OCI-LY7 (cell line): Measurements from ENCODE around the gene SWSAP1. TPM values are rescaled to one million over a fixed set of nuclear protein-coding genes. Genes with fewer than 3 reads are reported as not detected.
A peak's percentile ranks its signal among the peaks of the same experiment; 100 is the strongest.

ENCODE experiments used
- BruUV-seq: library from RNA; stranded (reverse); fragments of 400-500 nt; replicated peaks from 2 replicates; lab custom pipeline; 2021; lab: Mats Ljungman, UMichigan
- CTCF ChIA-PET: fragments of 300-600 bp; sonication (Branson Sonifier 250); formaldehyde crosslinking; loops from one replicate; lab custom pipeline; 2022; ENCODE audit warnings: antibody characterized with exemption; ENCODE audit not compliant: unreplicated experiment; lab: Charles Lee
- POLR2A ChIA-PET: fragments of 300-600 bp; sonication (Branson Sonifier 250); formaldehyde crosslinking; loops from one replicate; lab custom pipeline; 2022; ENCODE audit warnings: antibody characterized with exemption; lab: Charles Lee
- DNase-seq: peaks from one replicate; pipeline ENCODE4 v3.0.0-alpha.2; 2015; ENCODE audit warnings: low spot score
- H2AFZ ChIP-seq: fragments of 200-600 bp; sonication (generic), shearing (Covaris generic); 2 replicates; pipeline ENCODE4 v1.6.1; 2014; ENCODE audit warnings: mild to moderate bottlenecking, antibody characterized with exemption, low read length, moderate library complexity
- H3K27ac ChIP-seq: fragments of 200-600 bp; sonication (generic); 2 replicates; pipeline ENCODE4 v1.5.1; 2014; ENCODE audit warnings: mixed run types, low read depth, mild to moderate bottlenecking, moderate library complexity, low read length, inconsistent platforms; ENCODE audit not compliant: poor library complexity, severe bottlenecking
- H3K36me3 ChIP-seq: fragments of 200-600 bp; sonication (generic); 2 replicates; pipeline ENCODE4 v1.6.1; 2014; ENCODE audit warnings: mild to moderate bottlenecking, antibody characterized with exemption, low read length, moderate library complexity, mixed read lengths; ENCODE audit not compliant: insufficient read depth
- H3K4me1 ChIP-seq: fragments of 200-600 bp; sonication (generic); 2 replicates; pipeline ENCODE4 v1.5.1; 2014; ENCODE audit warnings: mild to moderate bottlenecking, low read length; ENCODE audit not compliant: insufficient read depth, poor library complexity, severe bottlenecking
- H3K4me2 ChIP-seq: fragments of 200-600 bp; sonication (generic); 2 replicates; pipeline ENCODE4 v1.6.1; 2014; ENCODE audit warnings: mild to moderate bottlenecking, low read length
- H3K4me3 ChIP-seq: fragments of 200-600 bp; sonication (generic); 2 replicates; pipeline ENCODE4 v1.5.1; 2014; ENCODE audit warnings: mild to moderate bottlenecking, low read depth, low read length; ENCODE audit not compliant: poor library complexity, severe bottlenecking
- H3K79me2 ChIP-seq: fragments of 200-600 bp; sonication (generic); 2 replicates; pipeline ENCODE4 v1.6.1; 2016; ENCODE audit warnings: low read depth, mild to moderate bottlenecking, low read length, moderate library complexity, mixed read lengths; ENCODE audit not compliant: insufficient read depth
- H3K9me2 ChIP-seq: fragments of 200-600 bp; sonication (generic); 2 replicates; pipeline ENCODE4 v1.6.1; 2016; ENCODE audit warnings: mild to moderate bottlenecking, low read length, mixed read lengths; ENCODE audit not compliant: insufficient read depth
- H3K9me3 ChIP-seq: fragments of 200-600 bp; sonication (generic); 2 replicates; pipeline ENCODE4 v1.6.1; 2014; ENCODE audit warnings: mild to moderate bottlenecking, mixed run types, low read length, mixed read lengths
- H4K20me1 ChIP-seq: fragments of 200-600 bp; sonication (generic); 2 replicates; pipeline ENCODE4 v1.6.1; 2014; ENCODE audit warnings: mild to moderate bottlenecking, antibody characterized with exemption, low read length, moderate library complexity, mixed read lengths; ENCODE audit not compliant: insufficient read depth
- CTCF ChIP-seq: fragments of 200-600 bp; sonication (generic); conservative IDR thresholded peaks from 2 replicates; pipeline ENCODE4 v1.5.1; 2014; ENCODE audit warnings: mild to moderate bottlenecking, antibody characterized with exemption, low read length, moderate library complexity, mixed read lengths
- EZH2phosphoT487 ChIP-seq: fragments of 200-600 bp; sonication (generic); IDR thresholded peaks from 2 replicates; pipeline ENCODE4 v1.6.1; 2018; ENCODE audit warnings: low read depth, borderline replicate concordance, mild to moderate bottlenecking, mixed run types, antibody characterized with exemption, low read length, moderate library complexity, mixed read lengths
- intact Hi-C: fragments of 100-400 bp; cut with micrococcal nuclease; formaldehyde crosslinking; loops from one replicate; pipeline ENCODE4 v1.10.0; 2022; ENCODE audit not compliant: unreplicated experiment
- total RNA-seq, 2 experiments: library from RNA; depleted of rRNA in 1 of 2; stranded (reverse); fragments of >200 nt in 1 of 2; shearing (Covaris generic) in 1 of 2; gene quantifications; 2 replicates each; pipeline ENCODE4 v1.2.3, GENCODE V29; 2014 to 2022

SWSAP1 gene
- total RNA-seq, 2 experiments from 2014 or later: 5.6 to 6.8 TPM

DNA sequence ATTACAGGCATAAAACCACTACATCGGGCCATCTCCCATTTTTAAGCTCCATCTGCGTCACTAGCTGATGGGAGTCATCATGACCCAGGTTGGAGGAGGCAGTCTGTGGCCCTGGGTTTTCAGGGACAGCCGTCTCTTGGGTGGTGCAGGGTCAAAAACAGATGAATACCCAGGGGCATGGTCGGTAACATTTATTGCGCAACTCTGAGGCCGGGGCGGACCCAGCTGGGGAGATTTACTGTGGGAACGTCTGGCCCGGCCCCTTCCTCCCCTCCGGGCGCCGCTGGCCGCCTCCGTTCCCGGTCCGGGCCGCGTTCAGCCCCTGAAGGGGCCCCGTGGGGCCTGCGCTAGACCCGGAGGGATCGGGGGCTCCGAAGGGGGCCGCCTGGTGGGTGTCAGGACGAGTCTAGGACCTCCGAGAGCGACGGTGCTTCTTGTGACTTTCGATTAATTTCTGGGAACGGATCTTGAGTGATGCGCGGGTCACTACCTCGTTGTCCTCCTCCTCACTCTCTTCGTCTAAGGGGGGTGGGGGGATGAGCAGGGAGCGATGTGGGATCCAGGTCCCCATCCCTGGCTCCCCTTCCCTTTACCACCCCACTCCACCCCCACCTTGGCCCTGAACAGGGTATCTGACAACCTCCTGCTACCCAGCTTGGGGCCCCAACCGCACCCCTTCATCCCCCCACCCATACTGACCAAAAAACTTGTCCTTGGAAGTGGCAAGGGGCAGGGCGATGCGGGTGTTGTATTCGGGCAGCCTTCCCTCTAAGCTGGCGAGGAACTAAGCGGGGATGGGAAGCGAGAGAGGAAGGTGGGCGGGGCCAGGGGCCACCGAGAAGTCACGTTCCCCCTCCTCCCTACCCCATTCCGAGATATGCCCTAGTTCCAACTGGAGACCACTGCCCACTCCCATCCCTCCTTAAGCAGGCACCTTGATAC lies 46.2 kb downstream of the SWSAP1 start:
- Histone ChIP-seq H4K20me1 (no peaks in the 10 kb centered on the region), H3K9me3 (no peaks in the 10 kb centered on the region), H2AFZ (peak overlapping the region; percentile 84; the same call in 1 of the 2 replicates), H3K4me2 (peak overlapping the region; percentile 73), H3K79me2 (no peaks in the 10 kb centered on the region), H3K9me2 (no peaks in the 10 kb centered on the region), H3K4me3 (peak overlapping the region; percentile 63), H3K36me3 (no peaks in the 10 kb centered on the region), H3K27ac (no peak overlapping the region), H3K4me1 (peaks cover 38% of the 10 kb centered on the region)
- ChIA-PET POLR2A (interaction anchor here (0.6 to 1.7 kb wide), 3 partner anchors 13 to 39 kb away, joined by 3 read pairs; no protein-coding TSS in a partner anchor), CTCF (interaction anchor here (0.5 kb wide), 1 partner anchor 131 kb away, joined by 3 read pairs; no protein-coding TSS in a partner anchor)
- TF ChIP-seq CTCF (no peak), EZH2phosphoT487 (0 out of 2 replicates have a peak, but pooled peaks have one; percentile 62)
- no peak for DNase-seq
- intact Hi-C loops: no loop called here
- BruUV-seq: no TSS peak

GRCh38 chr19:11421371-11422098 lies 47.1 kb downstream of the SWSAP1 start:
- no peaks in the 10 kb centered on the region for H3K9me2 ChIP-seq
- peak overlapping the region; percentile 73 for H3K4me2 ChIP-seq
- ChIA-PET POLR2A (interaction anchor here (0.6 to 1.7 kb wide), 4 partner anchors 13 to 40 kb away, joined by 3 to 4 read pairs (median 3); no protein-coding TSS in a partner anchor), CTCF (interaction anchor here (0.5 to 1.1 kb wide), 3 partner anchors 12 to 132 kb away, joined by 3 to 5 read pairs (median 3); no protein-coding TSS in a partner anchor)
- peak overlapping the region; percentile 63 for H3K4me3 ChIP-seq
- no TSS peak for BruUV-seq
- H3K79me2 ChIP-seq: no peaks in the 10 kb centered on the region
- H3K36me3 ChIP-seq: no peaks in the 10 kb centered on the region
- no peaks in the 10 kb centered on the region for H3K9me3 ChIP-seq
- intact Hi-C loops: loop anchor here (1.0 kb wide), 1 partner anchor 40 kb away; no protein-coding TSS in a partner anchor
- peak; percentile 88 for DNase-seq
- H2AFZ ChIP-seq: peak overlapping the region; percentile 84
- H3K4me1 ChIP-seq: peaks cover 38% of the 10 kb centered on the region
- TF ChIP-seq CTCF (no peak), EZH2phosphoT487 (no peak)
- no peaks in the 10 kb centered on the region for H4K20me1 ChIP-seq
- H3K27ac ChIP-seq: peak overlapping the region; percentile 9
